HCT116 (cell line): ENCODE data around the gene CORO2B. TPM values are rescaled to one million over a fixed set of nuclear protein-coding genes. Genes with fewer than 3 reads are reported as not detected.

ENCODE experiments used
- ATAC-seq: fragments of 200-7000 bp; cut with Tn5 transposase; 2 replicates; pipeline ENCODE4 v1.9.1; 2020; ENCODE audit warnings: mild to moderate bottlenecking, moderate library complexity
- BruUV-seq: library from RNA; stranded (reverse); fragments of 400-500 nt; replicated peaks from 2 replicates; lab custom pipeline; 2021; lab: Mats Ljungman, UMichigan
- CTCF ChIA-PET: fragments of 300-600 bp; sonication (Branson Sonifier 250); formaldehyde crosslinking; loops from one replicate; lab custom pipeline; 2021; ENCODE audit warnings: antibody characterized with exemption; lab: Charles Lee
- POLR2A ChIA-PET: fragments of 300-600, 350-600 bp; sonication (Branson Sonifier 250); formaldehyde crosslinking; loops from one replicate; lab custom pipeline; 2021; ENCODE audit warnings: antibody characterized with exemption; lab: Charles Lee
- RAD21 ChIA-PET, 2 experiments: fragments of 300-600 bp; sonication (Branson Sonifier 250); formaldehyde crosslinking; loops; one replicate each; lab custom pipeline; 2023; ENCODE audit warnings: low total read pairs in 2 of 2; ENCODE audit not compliant: uncharacterized antibody in 2 of 2, unreplicated experiment in 2 of 2, low non-redundant PET in 1 of 2; lab: Charles Lee
- DNase-seq: peaks from one replicate; pipeline ENCODE4 v3.0.0-alpha.2; 2010; ENCODE audit warnings: low read depth, low spot score
- H2AFZ ChIP-seq: fragments of 200-600 bp; shearing (Covaris generic), sonication (generic); 2 replicates; pipeline ENCODE4 v1.6.1; 2017; ENCODE audit warnings: low read depth, mixed run types, mixed read lengths, antibody characterized with exemption, low read length; ENCODE audit not compliant: poor library complexity, severe bottlenecking
- H3K27ac ChIP-seq: 2 replicates; pipeline ENCODE4 v1.5.1; 2012; ENCODE audit warnings: low read depth, low read length
- H3K27me3 ChIP-seq: fragments of 200-600 bp; sonication (generic); 2 replicates; pipeline ENCODE4 v1.6.1; 2016; ENCODE audit warnings: mixed run types, low read length, mixed read lengths; ENCODE audit not compliant: insufficient read depth
- H3K36me3 ChIP-seq, 2 experiments: fragments of 200-500 bp in 1 of 2; fragments of 200-600 bp in 1 of 2; sonication (Bioruptor generic) in 1 of 2; sonication (generic) in 1 of 2; 2 replicates each; pipeline versions ENCODE4 v1.5.1 to v1.6.1; 2014 to 2016; ENCODE audit warnings: low read length in 2 of 2, inconsistent platforms in 1 of 2, mixed read lengths in 1 of 2, mixed run types in 1 of 2; ENCODE audit not compliant: insufficient read depth in 2 of 2, control insufficient read depth in 1 of 2
- H3K4me1 ChIP-seq, 2 experiments: fragments of 200-600 bp in 1 of 2; sonication (generic) in 1 of 2; 2 replicates each; pipeline versions ENCODE4 v1.5.1 to v1.6.1; 2012 to 2017; ENCODE audit warnings: low read length in 2 of 2, inconsistent platforms in 1 of 2, mild to moderate bottlenecking in 1 of 2, mixed read lengths in 1 of 2, mixed run types in 1 of 2, moderate library complexity in 1 of 2; ENCODE audit not compliant: insufficient read depth in 2 of 2, control insufficient read depth in 1 of 2
- H3K4me2 ChIP-seq: fragments of 200-600 bp; sonication (generic); 2 replicates; pipeline ENCODE4 v1.6.1; 2017; ENCODE audit warnings: mixed run types, low read length, mixed read lengths
- H3K4me3 ChIP-seq, 2 experiments: fragments of 200-600 bp in 1 of 2; sonication (generic) in 1 of 2; replicated peaks in 1 of 2; 2 replicates each; pipeline ENCODE4 v1.5.1; 2011 to 2016; ENCODE audit warnings: low read length in 2 of 2, control low read depth in 1 of 2, low read depth in 1 of 2, mild to moderate bottlenecking in 1 of 2, mixed read lengths in 1 of 2, mixed run types in 1 of 2
- H3K79me2 ChIP-seq: fragments of 200-600 bp; sonication (generic); 2 replicates; pipeline ENCODE4 v1.6.1; 2017; ENCODE audit warnings: mild to moderate bottlenecking, mixed run types, low read length, moderate library complexity, mixed read lengths; ENCODE audit not compliant: insufficient read depth
- H3K9ac ChIP-seq: fragments of 200-600 bp; sonication (generic); 2 replicates; pipeline ENCODE4 v1.6.1; 2016; ENCODE audit warnings: low read length, mixed read lengths
- H3K9me2 ChIP-seq: fragments of 200-600 bp; sonication (generic), shearing (Covaris generic); 2 replicates; pipeline ENCODE4 v1.6.1; 2017; ENCODE audit warnings: mixed run types, mild to moderate bottlenecking, moderate library complexity; ENCODE audit not compliant: insufficient read depth
- H3K9me3 ChIP-seq, 2 experiments: fragments of 200-500 bp in 1 of 2; fragments of 200-600 bp in 1 of 2; sonication (Bioruptor generic) in 1 of 2; sonication (generic) in 1 of 2; 2 replicates each; pipeline ENCODE4 v1.6.1; 2014 to 2017; ENCODE audit warnings: low read length in 2 of 2, mixed read lengths in 2 of 2, inconsistent platforms in 1 of 2, low read depth in 1 of 2, mild to moderate bottlenecking in 1 of 2, mixed run types in 1 of 2, moderate library complexity in 1 of 2; ENCODE audit not compliant: control insufficient read depth in 1 of 2, insufficient read depth in 1 of 2
- H4K20me1 ChIP-seq: fragments of 200-600 bp; sonication (generic), shearing (Covaris generic); 2 replicates; pipeline ENCODE4 v1.6.1; 2017; ENCODE audit warnings: mixed run types, mild to moderate bottlenecking, moderate library complexity; ENCODE audit not compliant: insufficient read depth
- ELF1 ChIP-seq: IDR thresholded peaks from 2 replicates; pipeline ENCODE4 v1.6.1; 2012; ENCODE audit warnings: low read depth, borderline replicate concordance
- FOSL1 ChIP-seq: IDR thresholded peaks from 2 replicates; pipeline ENCODE4 v1.6.1; 2012; ENCODE audit warnings: low read depth
- JUND ChIP-seq: IDR thresholded peaks from 2 replicates; pipeline ENCODE4 v1.6.1; 2012
- POLR2AphosphoS5 ChIP-seq: IDR thresholded peaks from 2 replicates; pipeline ENCODE4 v1.6.1; 2011; ENCODE audit warnings: mild to moderate bottlenecking, low read depth, low read length, moderate library complexity
- RAD21 ChIP-seq: IDR thresholded peaks from 2 replicates; pipeline ENCODE4 v1.6.1; 2012; ENCODE audit warnings: low read depth, mild to moderate bottlenecking
- SIN3A ChIP-seq: IDR thresholded peaks from 2 replicates; pipeline ENCODE4 v1.6.1; 2012; ENCODE audit warnings: low read depth
- SP1 ChIP-seq: IDR thresholded peaks from 2 replicates; pipeline ENCODE4 v1.6.1; 2012; ENCODE audit warnings: low read depth
- SRF ChIP-seq: IDR thresholded peaks from 2 replicates; pipeline ENCODE4 v1.6.1; 2012; ENCODE audit warnings: low read depth
- YY1 ChIP-seq: IDR thresholded peaks from 2 replicates; pipeline ENCODE4 v1.6.1; 2011; ENCODE audit warnings: low read length, low read depth, moderate library complexity, mild to moderate bottlenecking; ENCODE audit not compliant: insufficient replicate concordance; ENCODE audit errors: extremely low read depth
- ZFX ChIP-seq: fragments of 450-650 bp; IDR thresholded peaks from 2 replicates; pipeline ENCODE4 v1.6.1; 2017
- intact Hi-C: fragments of 100-400 bp; cut with micrococcal nuclease; formaldehyde crosslinking; loops from 2 replicates; pipeline ENCODE4 v1.10.0; 2022
- total RNA-seq: library from RNA; stranded (reverse); gene quantifications from one replicate; pipeline ENCODE4 v1.2.1, GENCODE V29; 2021; ENCODE audit not compliant: unreplicated experiment
- TF ChIP-seq, protein P1 (sequence below): IDR thresholded peaks from 2 replicates; pipeline ENCODE4 v1.6.1; 2012
- TF ChIP-seq, protein P2 (sequence below): IDR thresholded peaks from 2 replicates; pipeline ENCODE4 v1.6.1; 2012; ENCODE audit warnings: low read depth
- TF ChIP-seq, protein P3 (sequence below): IDR thresholded peaks from 2 replicates; pipeline ENCODE4 v1.6.1; 2011; ENCODE audit warnings: mild to moderate bottlenecking, low read length, moderate library complexity; ENCODE audit not compliant: insufficient replicate concordance; ENCODE audit errors: extremely low read depth

CORO2B gene
- total RNA-seq, 1 experiment from 2014 or later: 2.8 TPM

DNA sequence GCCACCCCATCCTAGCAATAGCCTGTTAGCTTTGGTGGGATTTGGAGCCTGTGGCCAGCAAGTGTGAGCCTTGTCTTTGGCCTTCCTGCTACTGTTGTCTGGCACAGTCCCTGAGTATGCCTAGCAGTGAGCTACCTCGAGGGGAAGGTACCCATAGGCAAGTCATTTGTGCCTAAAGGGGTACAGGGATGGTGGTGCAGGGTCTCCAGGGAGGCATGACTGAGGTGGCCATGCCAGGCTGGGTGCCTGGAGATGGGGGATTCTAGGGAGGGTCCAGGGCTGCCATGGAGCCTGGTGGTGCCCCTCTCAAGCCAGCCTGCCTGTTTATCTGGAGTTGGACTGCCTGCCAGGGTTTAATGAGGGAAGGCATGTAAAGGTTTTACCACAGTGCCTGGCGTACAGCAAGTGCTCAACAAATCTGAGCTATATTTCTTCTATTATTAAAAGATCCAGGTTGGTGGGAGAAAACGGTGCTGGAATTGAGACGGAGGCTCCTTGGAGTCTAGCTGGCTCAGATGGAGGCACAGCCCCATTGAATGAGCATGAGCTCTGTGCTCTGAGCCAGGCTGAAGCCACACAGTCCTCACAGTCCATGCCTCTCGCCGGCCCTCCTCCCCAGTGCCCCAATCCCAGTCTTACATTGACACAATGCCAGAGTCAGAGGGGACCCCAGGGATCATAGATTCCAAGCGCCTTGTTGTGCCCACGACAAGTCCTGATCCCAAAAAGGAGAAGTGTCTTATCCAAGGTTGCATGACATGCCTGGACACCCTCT is 76.2 kb downstream of the CORO2B start:
- TF ChIP-seq ZFX (no peak), JUND (no peak), RAD21 (no peak), POLR2AphosphoS5 (no peak), FOSL1 (no peak), ELF1 (no peak), SRF (no peak), SIN3A (no peak), SP1 (no peak), YY1 (no peak)
- TF ChIP-seq, protein P1, sequence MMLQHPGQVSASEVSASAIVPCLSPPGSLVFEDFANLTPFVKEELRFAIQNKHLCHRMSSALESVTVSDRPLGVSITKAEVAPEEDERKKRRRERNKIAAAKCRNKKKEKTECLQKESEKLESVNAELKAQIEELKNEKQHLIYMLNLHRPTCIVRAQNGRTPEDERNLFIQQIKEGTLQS: no peak
- TF ChIP-seq, protein P2, sequence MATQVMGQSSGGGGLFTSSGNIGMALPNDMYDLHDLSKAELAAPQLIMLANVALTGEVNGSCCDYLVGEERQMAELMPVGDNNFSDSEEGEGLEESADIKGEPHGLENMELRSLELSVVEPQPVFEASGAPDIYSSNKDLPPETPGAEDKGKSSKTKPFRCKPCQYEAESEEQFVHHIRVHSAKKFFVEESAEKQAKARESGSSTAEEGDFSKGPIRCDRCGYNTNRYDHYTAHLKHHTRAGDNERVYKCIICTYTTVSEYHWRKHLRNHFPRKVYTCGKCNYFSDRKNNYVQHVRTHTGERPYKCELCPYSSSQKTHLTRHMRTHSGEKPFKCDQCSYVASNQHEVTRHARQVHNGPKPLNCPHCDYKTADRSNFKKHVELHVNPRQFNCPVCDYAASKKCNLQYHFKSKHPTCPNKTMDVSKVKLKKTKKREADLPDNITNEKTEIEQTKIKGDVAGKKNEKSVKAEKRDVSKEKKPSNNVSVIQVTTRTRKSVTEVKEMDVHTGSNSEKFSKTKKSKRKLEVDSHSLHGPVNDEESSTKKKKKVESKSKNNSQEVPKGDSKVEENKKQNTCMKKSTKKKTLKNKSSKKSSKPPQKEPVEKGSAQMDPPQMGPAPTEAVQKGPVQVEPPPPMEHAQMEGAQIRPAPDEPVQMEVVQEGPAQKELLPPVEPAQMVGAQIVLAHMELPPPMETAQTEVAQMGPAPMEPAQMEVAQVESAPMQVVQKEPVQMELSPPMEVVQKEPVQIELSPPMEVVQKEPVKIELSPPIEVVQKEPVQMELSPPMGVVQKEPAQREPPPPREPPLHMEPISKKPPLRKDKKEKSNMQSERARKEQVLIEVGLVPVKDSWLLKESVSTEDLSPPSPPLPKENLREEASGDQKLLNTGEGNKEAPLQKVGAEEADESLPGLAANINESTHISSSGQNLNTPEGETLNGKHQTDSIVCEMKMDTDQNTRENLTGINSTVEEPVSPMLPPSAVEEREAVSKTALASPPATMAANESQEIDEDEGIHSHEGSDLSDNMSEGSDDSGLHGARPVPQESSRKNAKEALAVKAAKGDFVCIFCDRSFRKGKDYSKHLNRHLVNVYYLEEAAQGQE: no peak
- TF ChIP-seq, protein P3, sequence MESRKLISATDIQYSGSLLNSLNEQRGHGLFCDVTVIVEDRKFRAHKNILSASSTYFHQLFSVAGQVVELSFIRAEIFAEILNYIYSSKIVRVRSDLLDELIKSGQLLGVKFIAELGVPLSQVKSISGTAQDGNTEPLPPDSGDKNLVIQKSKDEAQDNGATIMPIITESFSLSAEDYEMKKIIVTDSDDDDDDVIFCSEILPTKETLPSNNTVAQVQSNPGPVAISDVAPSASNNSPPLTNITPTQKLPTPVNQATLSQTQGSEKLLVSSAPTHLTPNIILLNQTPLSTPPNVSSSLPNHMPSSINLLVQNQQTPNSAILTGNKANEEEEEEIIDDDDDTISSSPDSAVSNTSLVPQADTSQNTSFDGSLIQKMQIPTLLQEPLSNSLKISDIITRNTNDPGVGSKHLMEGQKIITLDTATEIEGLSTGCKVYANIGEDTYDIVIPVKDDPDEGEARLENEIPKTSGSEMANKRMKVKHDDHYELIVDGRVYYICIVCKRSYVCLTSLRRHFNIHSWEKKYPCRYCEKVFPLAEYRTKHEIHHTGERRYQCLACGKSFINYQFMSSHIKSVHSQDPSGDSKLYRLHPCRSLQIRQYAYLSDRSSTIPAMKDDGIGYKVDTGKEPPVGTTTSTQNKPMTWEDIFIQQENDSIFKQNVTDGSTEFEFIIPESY: no peak
- no peaks in the 10 kb centered on the region for H3K9me3 ChIP-seq
- no peaks in the 10 kb centered on the region for H3K9me2 ChIP-seq
- POLR2A ChIA-PET: no interaction called here
- no peaks in the 10 kb centered on the region for H4K20me1 ChIP-seq
- CTCF ChIA-PET: interaction anchor here (1.1 kb wide), 1 partner anchor 101 kb away, joined by 5 read pairs; no protein-coding TSS in a partner anchor
- ATAC-seq: no peak
- peaks cover 2 to 10% of the 10 kb centered on the region in 2 experiments; a peak in 2 of 4 replicates for H3K4me1 ChIP-seq
- RAD21 ChIA-PET: no interaction called here
- no peak overlapping the region for H3K27ac ChIP-seq
- no peak overlapping the region for H3K4me2 ChIP-seq
- BruUV-seq: no TSS peak
- intact Hi-C loops: no loop called here
- no peaks in the 10 kb centered on the region for H3K36me3 ChIP-seq
- H2AFZ ChIP-seq: no peak overlapping the region
- no peak for DNase-seq
- no peaks in the 10 kb centered on the region for H3K27me3 ChIP-seq
- H3K79me2 ChIP-seq: no peaks in the 10 kb centered on the region
- H3K9ac ChIP-seq: no peak overlapping the region
- H3K4me3 ChIP-seq: no peak overlapping the region
